SU-DHL-6 (cell line): ENCODE data around the gene ANKS1B.

ENCODE experiments used
- H2AFZ ChIP-seq: fragments of 200-600 bp; sonication (generic); 2 replicates; pipeline ENCODE4 v1.6.1; 2014; ENCODE audit warnings: low read depth, mild to moderate bottlenecking, moderate library complexity, mixed read lengths, antibody characterized with exemption, low read length; ENCODE audit not compliant: severe bottlenecking
- H3F3A ChIP-seq: fragments of 200-600 bp; shearing (Covaris generic); 2 replicates; pipeline ENCODE4 v1.6.0; 2016; ENCODE audit warnings: antibody characterized with exemption, mild to moderate bottlenecking; ENCODE audit not compliant: insufficient read depth
- H3K27ac ChIP-seq: fragments of 200-600 bp; sonication (generic); 2 replicates; pipeline ENCODE4 v1.5.1; 2016; ENCODE audit warnings: low read depth, mild to moderate bottlenecking, low read length, moderate library complexity, mixed read lengths
- H3K27me3 ChIP-seq: fragments of 200-600 bp; sonication (generic), shearing (Covaris generic); 2 replicates; pipeline ENCODE4 v1.6.0; 2014; ENCODE audit warnings: mild to moderate bottlenecking, low read length
- H3K36me3 ChIP-seq: fragments of 200-600 bp; sonication (generic); 2 replicates; pipeline ENCODE4 v1.6.1; 2014; ENCODE audit warnings: mild to moderate bottlenecking, low read length, mixed read lengths
- H3K4me2 ChIP-seq: fragments of 300-600, 200-600 bp; shearing (Covaris generic), sonication (generic); 2 replicates; pipeline ENCODE4 v1.6.0; 2014; ENCODE audit warnings: low read length, low read depth, mild to moderate bottlenecking; ENCODE audit not compliant: poor library complexity, severe bottlenecking
- H3K4me3 ChIP-seq: fragments of 200-600 bp; sonication (generic); 2 replicates; pipeline ENCODE4 v1.5.1; 2014; ENCODE audit warnings: antibody characterized with exemption, low read length, mild to moderate bottlenecking, mixed read lengths; ENCODE audit not compliant: insufficient read depth, poor library complexity, severe bottlenecking
- H3K79me2 ChIP-seq: fragments of 200-600 bp; sonication (generic); 2 replicates; pipeline ENCODE4 v1.6.1; 2014; ENCODE audit warnings: mild to moderate bottlenecking, low read length, moderate library complexity; ENCODE audit not compliant: insufficient read depth
- H3K9ac ChIP-seq: fragments of 200-600 bp; sonication (generic); 2 replicates; pipeline ENCODE4 v1.7.0; 2014; ENCODE audit warnings: mild to moderate bottlenecking, low read length
- H3K9me2 ChIP-seq: fragments of 200-600 bp; sonication (generic); replicated peaks from 2 replicates; pipeline ENCODE4 v1.6.1; 2014; ENCODE audit warnings: low read length; ENCODE audit not compliant: insufficient read depth
- H3K9me3 ChIP-seq: fragments of 200-600 bp; sonication (generic); 2 replicates; pipeline ENCODE4 v1.6.1; 2014; ENCODE audit warnings: low read length, mixed read lengths; ENCODE audit not compliant: insufficient read depth
- H4K20me1 ChIP-seq: fragments of 200-600 bp; sonication (generic); 2 replicates; pipeline ENCODE4 v1.6.1; 2014; ENCODE audit warnings: low read depth, mild to moderate bottlenecking, antibody characterized with exemption, low read length, moderate library complexity, mixed read lengths
- CTCF ChIP-seq: fragments of 200-600 bp; sonication (generic); IDR thresholded peaks from one replicate; pipeline ENCODE4 v1.5.1; 2017; ENCODE audit warnings: antibody characterized with exemption, mild to moderate bottlenecking, low read length, moderate library complexity; ENCODE audit not compliant: insufficient read depth, poor library complexity, severe bottlenecking
- EZH2phosphoT487 ChIP-seq: fragments of 200-600 bp; sonication (generic), shearing (Covaris generic); conservative IDR thresholded peaks from 2 replicates; pipeline ENCODE4 v1.6.1; 2018; ENCODE audit warnings: mild to moderate bottlenecking, antibody characterized with exemption, low read length, moderate library complexity, mixed read lengths

Gene ANKS1B

DNA sequence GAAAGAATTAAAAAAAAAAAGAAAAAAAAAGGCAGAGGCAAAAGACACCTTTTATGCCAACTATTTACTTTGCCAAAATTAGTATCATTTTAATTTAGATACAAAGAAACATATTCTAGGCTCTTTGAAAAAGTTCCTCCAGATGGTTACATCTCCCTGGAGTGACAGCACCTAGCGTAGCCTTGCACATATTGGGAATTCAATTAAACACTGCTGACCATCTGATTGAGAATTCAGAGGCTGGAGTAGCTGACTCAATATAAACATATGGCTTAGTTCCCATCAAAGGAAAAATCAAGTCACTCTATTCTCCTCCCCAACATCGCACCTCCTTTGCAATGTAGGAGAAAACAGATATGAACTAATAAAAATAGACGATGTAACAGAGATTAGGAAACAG, 36.4 kb downstream of the ANKS1B start:
- Histone ChIP-seq H3K9me2 (no peaks in the 10 kb centered on the region), H4K20me1 (no peaks in the 10 kb centered on the region)

GRCh38 chr12:99946131-99946530, 38.6 kb downstream of the ANKS1B start:
- Histone ChIP-seq H3K27ac (no peak overlapping the region), H3K9me2 (no peaks in the 10 kb centered on the region), H3K36me3 (no peaks in the 10 kb centered on the region), H3K79me2 (no peaks in the 10 kb centered on the region), H3F3A (no peaks in the 10 kb centered on the region), H2AFZ (no peak overlapping the region), H3K4me2 (no peak overlapping the region), H3K4me3 (no peak overlapping the region), H4K20me1 (no peaks in the 10 kb centered on the region), H3K9ac (no peak overlapping the region), H3K27me3 (no peaks in the 10 kb centered on the region), H3K9me3 (no peaks in the 10 kb centered on the region)
- TF ChIP-seq CTCF (no peak), EZH2phosphoT487 (no peak)

More for the DNA sequence above, 36.4 kb downstream of the ANKS1B start:
- H3K27ac ChIP-seq: no peak overlapping the region
- no peaks in the 10 kb centered on the region for H3K36me3 ChIP-seq
- no peak overlapping the region for H3K4me2 ChIP-seq
- no peaks in the 10 kb centered on the region for H3F3A ChIP-seq
- no peak overlapping the region for H2AFZ ChIP-seq
- no peak overlapping the region for H3K4me3 ChIP-seq
- H3K9me3 ChIP-seq: no peaks in the 10 kb centered on the region
- no peak overlapping the region for H3K9ac ChIP-seq
- TF ChIP-seq CTCF: no peak
- no peak for TF ChIP-seq EZH2phosphoT487
- no peaks in the 10 kb centered on the region for H3K27me3 ChIP-seq
- H3K79me2 ChIP-seq: no peaks in the 10 kb centered on the region

DNA sequence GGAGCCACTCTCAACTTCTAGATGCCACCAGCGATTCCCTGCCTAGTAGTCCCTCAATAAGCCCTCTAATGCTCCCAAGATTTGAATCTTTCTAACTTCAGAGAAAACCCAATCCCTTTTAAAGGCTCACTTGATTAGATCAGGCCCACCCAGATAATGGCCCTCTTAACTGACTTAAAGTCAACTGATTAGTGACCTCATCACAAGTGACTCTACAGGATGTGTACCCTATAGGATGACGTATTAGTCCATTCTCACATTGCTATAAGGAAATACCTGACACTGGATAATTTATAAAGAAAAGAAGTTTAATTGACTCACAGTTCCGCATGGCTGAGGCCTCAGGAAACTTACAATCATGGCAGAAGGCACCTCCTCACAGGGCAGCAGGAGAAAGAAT, 49.1 kb downstream of the ANKS1B start:
- Histone ChIP-seq H3F3A (no peaks in the 10 kb centered on the region), H3K27ac (no peak overlapping the region), H3K79me2 (no peaks in the 10 kb centered on the region), H3K36me3 (no peaks in the 10 kb centered on the region), H3K27me3 (no peaks in the 10 kb centered on the region), H3K9me3 (no peaks in the 10 kb centered on the region), H4K20me1 (no peaks in the 10 kb centered on the region), H3K9ac (no peak overlapping the region), H3K9me2 (no peaks in the 10 kb centered on the region), H2AFZ (no peak overlapping the region), H3K4me2 (no peak overlapping the region), H3K4me3 (no peak overlapping the region)
- TF ChIP-seq CTCF: no peak
- TF ChIP-seq EZH2phosphoT487: no peak
